Measurements from ENCODE around the gene KCNJ10.

Gene KCNJ10

GRCh38 chr1:160022330-160023310, 47.3 kb downstream of the KCNJ10 start:
- H3K36me3 ChIP-seq (ENCODE audit: insufficient read depth, low read length) = no peaks in the 10 kb centered on the region
- H2AFZ ChIP-seq (ENCODE audit: low read length) = no peak overlapping the region
- no peaks in the 10 kb centered on the region for H3K27me3 ChIP-seq (ENCODE audit: insufficient read depth, low read length, poor library complexity, severe bottlenecking)
- no peak overlapping the region for H3K9ac ChIP-seq (ENCODE audit: low read depth, low read length, poor library complexity, severe bottlenecking)
- no peaks in the 10 kb centered on the region for H4K20me1 ChIP-seq (ENCODE audit: insufficient read depth, low read length, poor library complexity, severe bottlenecking)
- no peak overlapping the region for H3K4me3 ChIP-seq (ENCODE audit: low read length, poor library complexity, severe bottlenecking)
- H3K9me2 ChIP-seq (replicated peaks; ENCODE audit: low read depth, low read length) = no peaks in the 10 kb centered on the region
- no peaks in the 10 kb centered on the region for H3F3A ChIP-seq (ENCODE audit: low read depth)
- no peak for TF ChIP-seq EZH2phosphoT487 (IDR thresholded peaks at IDR 0.05; ENCODE audit: borderline replicate concordance)
- no peak for TF ChIP-seq CTCF (conservative IDR thresholded peaks at IDR 0.05; ENCODE audit: low read length)
- H3K4me1 ChIP-seq (ENCODE audit: insufficient read depth, low read length, poor library complexity, severe bottlenecking) = peaks cover 4% of the 10 kb centered on the region
- H3K9me3 ChIP-seq (ENCODE audit: insufficient read depth, low read depth, low read length) = no peaks in the 10 kb centered on the region
- H3K4me2 ChIP-seq (ENCODE audit: low read depth, low read length, poor library complexity, severe bottlenecking) = no peak overlapping the region
- no peaks in the 10 kb centered on the region for H3K79me2 ChIP-seq (ENCODE audit: insufficient read depth, low read length)

GRCh38 chr1:160021376-160022074, 48.4 kb downstream of the KCNJ10 start:
- no peaks in the 10 kb centered on the region for H4K20me1 ChIP-seq (ENCODE audit: insufficient read depth, low read length, poor library complexity, severe bottlenecking)
- peaks cover 4% of the 10 kb centered on the region for H3K4me1 ChIP-seq (ENCODE audit: insufficient read depth, low read length, poor library complexity, severe bottlenecking)
- H3K27me3 ChIP-seq (ENCODE audit: insufficient read depth, low read length, poor library complexity, severe bottlenecking) = no peaks in the 10 kb centered on the region
- no peak for TF ChIP-seq CTCF (conservative IDR thresholded peaks at IDR 0.05; ENCODE audit: low read length)
- TF ChIP-seq EZH2phosphoT487 (IDR thresholded peaks at IDR 0.05; ENCODE audit: borderline replicate concordance) = no peak
- H3F3A ChIP-seq (ENCODE audit: low read depth) = no peaks in the 10 kb centered on the region
- no peaks in the 10 kb centered on the region for H3K9me2 ChIP-seq (replicated peaks; ENCODE audit: low read depth, low read length)
- H3K36me3 ChIP-seq (ENCODE audit: insufficient read depth, low read length) = no peaks in the 10 kb centered on the region
- H3K9me3 ChIP-seq (ENCODE audit: insufficient read depth, low read depth, low read length) = no peaks in the 10 kb centered on the region
- H3K4me2 ChIP-seq (ENCODE audit: low read depth, low read length, poor library complexity, severe bottlenecking) = no peak overlapping the region
- H3K4me3 ChIP-seq (ENCODE audit: low read length, poor library complexity, severe bottlenecking) = no peak overlapping the region
- no peak overlapping the region for H3K9ac ChIP-seq (ENCODE audit: low read depth, low read length, poor library complexity, severe bottlenecking)
- no peaks in the 10 kb centered on the region for H3K79me2 ChIP-seq (ENCODE audit: insufficient read depth, low read length)
- H2AFZ ChIP-seq (ENCODE audit: low read length) = no peak overlapping the region

- H3K4me3 ChIP-seq (ENCODE audit: low read length, poor library complexity, severe bottlenecking) = no peak overlapping the region
- no peaks in the 10 kb centered on the region for H4K20me1 ChIP-seq (ENCODE audit: insufficient read depth, low read length, poor library complexity, severe bottlenecking)
- no peaks in the 10 kb centered on the region for H3K36me3 ChIP-seq (ENCODE audit: insufficient read depth, low read length)
- H3K27me3 ChIP-seq (ENCODE audit: insufficient read depth, low read length, poor library complexity, severe bottlenecking) = no peaks in the 10 kb centered on the region
- H3K9ac ChIP-seq (ENCODE audit: low read depth, low read length, poor library complexity, severe bottlenecking) = no peak overlapping the region
- no peak overlapping the region for H3K4me2 ChIP-seq (ENCODE audit: low read depth, low read length, poor library complexity, severe bottlenecking)
- no peaks in the 10 kb centered on the region for H3K9me2 ChIP-seq (replicated peaks; ENCODE audit: low read depth, low read length)
- no peak for TF ChIP-seq CTCF (conservative IDR thresholded peaks at IDR 0.05; ENCODE audit: low read length)
- TF ChIP-seq EZH2phosphoT487 (IDR thresholded peaks at IDR 0.05; ENCODE audit: borderline replicate concordance) = no peak
- no peak overlapping the region for H2AFZ ChIP-seq (ENCODE audit: low read length)
- H3K79me2 ChIP-seq (ENCODE audit: insufficient read depth, low read length) = no peaks in the 10 kb centered on the region
- no peaks in the 10 kb centered on the region for H3K9me3 ChIP-seq (ENCODE audit: insufficient read depth, low read depth, low read length)
- H3K4me1 ChIP-seq (ENCODE audit: insufficient read depth, low read length, poor library complexity, severe bottlenecking) = peaks cover 4% of the 10 kb centered on the region
- no peaks in the 10 kb centered on the region for H3F3A ChIP-seq (ENCODE audit: low read depth)
Measured at GRCh38 chr1:160020196-160020595, 49.8 kb downstream of the KCNJ10 start.
